LNCaP clone FGC (cell line): ENCODE results near the gene TACC3.

Experiments used
- DNase-seq: peaks from one replicate; pipeline ENCODE4 v3.0.0-alpha.2; 2011; ENCODE audit warnings: low read depth
- H3K4me3 ChIP-seq: 2 replicates; pipeline ENCODE4 v1.5.1; 2011; ENCODE audit warnings: mild to moderate bottlenecking, low read depth, low read length, control low read depth
- CTCF ChIP-seq: IDR thresholded peaks from 2 replicates; pipeline ENCODE4 v1.5.1; 2012; ENCODE audit warnings: mild to moderate bottlenecking; ENCODE audit not compliant: control insufficient read depth, insufficient read depth; ENCODE audit errors: extremely low read depth

TACC3 gene

GRCh38 chr4:1777822-1778641, 56.7 kb downstream of the TACC3 start:
- TF ChIP-seq CTCF: no peak
- no peak for DNase-seq
- no peak overlapping the region for H3K4me3 ChIP-seq

DNA sequence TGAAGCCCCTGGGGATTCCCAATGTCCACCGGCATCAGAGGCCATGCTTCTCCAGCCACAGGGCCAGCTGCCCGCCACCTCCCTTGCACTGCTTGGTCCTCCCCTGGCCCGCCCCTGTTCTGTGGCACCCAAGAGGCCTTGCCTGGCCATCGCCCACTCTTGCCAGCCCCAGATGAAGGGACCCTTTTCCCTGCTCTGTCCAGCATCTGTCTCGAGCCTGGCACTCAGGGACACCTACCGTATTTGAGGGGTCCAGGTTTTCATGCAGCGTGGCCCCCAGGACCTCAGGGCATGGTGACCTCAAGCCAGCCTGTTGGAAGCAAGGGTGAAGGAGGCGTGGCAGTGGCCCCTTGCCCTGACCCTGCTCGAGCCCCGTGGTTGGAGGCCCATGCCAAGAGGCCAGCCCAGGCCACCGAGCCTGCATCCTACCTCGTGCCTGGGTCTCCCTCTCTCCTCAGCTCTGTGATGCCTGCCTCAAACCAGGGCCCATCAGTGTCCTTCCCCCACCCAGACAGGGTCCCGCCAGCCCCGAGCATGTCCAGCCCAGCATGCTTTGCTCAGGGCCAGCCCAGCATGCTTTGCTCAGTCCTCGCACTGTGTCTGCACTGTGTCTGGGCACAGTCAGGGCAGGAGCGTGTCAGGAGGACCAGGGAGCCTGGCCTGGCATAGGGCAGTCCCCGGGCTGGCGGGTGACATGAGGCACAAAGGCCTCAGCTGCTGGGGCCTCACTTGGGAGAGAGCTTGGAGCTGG, 57.5 kb downstream of the TACC3 start:
- no peak for DNase-seq
- no peak for TF ChIP-seq CTCF
- H3K4me3 ChIP-seq: no peak overlapping the region

DNA sequence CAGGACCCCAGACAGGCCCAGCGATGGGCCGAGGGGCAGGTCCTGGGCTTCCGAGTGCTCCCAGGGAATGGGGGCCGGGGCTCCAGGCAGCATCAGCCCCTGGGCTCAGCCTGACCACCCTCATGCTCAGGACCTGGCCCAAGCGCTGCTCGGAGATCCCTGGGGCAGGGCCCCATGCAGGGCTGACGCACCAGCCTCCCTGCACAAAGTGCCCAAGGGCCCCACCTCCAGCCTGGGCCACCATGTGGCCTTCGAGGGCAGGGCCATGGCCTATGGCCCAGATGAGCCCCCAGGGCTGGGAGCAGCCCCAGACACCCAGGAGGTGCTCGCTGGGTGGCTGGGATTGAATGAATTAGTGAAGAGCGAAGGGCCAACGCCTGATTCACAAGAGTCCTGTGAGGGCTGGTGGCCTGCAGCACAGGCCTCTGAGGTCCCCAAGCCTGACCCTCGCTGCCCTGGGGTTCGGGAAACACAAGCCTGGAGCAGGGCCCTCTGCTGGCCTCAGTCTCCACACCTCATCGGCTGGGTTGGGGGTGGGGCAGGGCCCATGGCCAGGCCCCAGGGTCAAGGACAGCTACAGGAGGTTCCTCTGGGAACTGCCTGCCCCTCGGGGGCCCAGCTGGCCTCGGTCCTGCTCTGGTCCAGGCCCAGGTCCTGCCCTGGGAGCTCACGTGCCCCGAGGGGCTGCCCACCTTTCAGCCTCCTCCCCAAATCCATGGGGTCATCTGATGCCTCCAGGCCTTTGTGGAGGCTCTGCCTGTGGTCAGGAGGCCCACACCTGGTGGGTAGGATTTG, 58.5 kb downstream of the TACC3 start:
- TF ChIP-seq CTCF: no peak
- H3K4me3 ChIP-seq: no peak overlapping the region
- DNase-seq: no peak

DNA sequence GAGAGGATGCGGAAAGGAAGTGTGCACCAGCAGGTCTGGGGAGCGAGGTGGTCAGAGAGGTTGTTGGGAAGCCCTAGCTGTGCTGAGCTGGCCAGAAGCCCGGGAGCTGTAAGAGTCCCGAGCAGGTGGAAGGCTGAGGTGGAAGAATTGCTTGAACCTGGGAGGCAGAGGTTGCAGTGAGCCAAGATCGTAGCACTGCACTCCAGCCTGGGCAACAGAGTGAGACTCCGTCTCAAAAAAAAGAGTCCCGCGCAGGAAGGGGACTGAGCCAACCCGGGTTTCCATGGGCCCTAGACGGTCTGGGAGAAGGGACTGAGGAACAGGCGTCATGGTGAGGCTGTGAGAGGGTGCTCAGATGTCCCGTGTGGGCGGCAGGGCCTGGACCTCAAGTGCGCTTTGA, 59.1 kb downstream of the TACC3 start:
- no peak for TF ChIP-seq CTCF
- DNase-seq: no peak
- H3K4me3 ChIP-seq: no peak overlapping the region

- no peak overlapping the region for H3K4me3 ChIP-seq
- DNase-seq: no peak
- no peak for TF ChIP-seq CTCF
Observed at GRCh38 chr4:1783015-1783414, 61.7 kb downstream of the TACC3 start.

DNA sequence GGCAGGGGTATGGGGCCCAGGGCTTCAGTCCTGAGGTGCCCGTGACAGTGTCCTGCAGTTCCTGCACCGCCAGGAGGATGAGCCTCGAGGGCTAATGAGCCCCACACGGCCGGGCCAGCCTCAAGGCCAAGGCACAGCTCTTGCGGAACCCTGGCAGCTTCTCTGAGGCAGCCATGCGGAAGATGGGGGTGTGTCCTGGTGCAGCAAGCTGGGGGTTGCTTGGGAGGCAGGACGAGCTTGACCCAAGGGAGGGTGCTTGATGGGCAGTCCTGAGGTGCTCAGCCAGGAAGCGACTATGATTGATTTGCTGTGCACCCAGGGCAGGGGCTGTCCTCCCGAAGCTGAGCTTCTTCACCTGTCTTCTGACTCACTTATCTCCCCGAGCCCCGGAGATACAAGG, 62.6 kb downstream of the TACC3 start:
- DNase-seq: no peak
- H3K4me3 ChIP-seq: no peak overlapping the region
- no peak for TF ChIP-seq CTCF
